HG03575 (cell line): ENCODE data around the gene NELL1.

ENCODE experiments used
- ATAC-seq: cut with Tn5 transposase; IDR thresholded peaks from one replicate; pipeline ENCODE4 v1.9.1; 2021; ENCODE audit not compliant: unreplicated experiment, insufficient number of reproducible peaks, low FRiP score; ENCODE audit errors: extremely low read depth

The NELL1 gene

DNA sequence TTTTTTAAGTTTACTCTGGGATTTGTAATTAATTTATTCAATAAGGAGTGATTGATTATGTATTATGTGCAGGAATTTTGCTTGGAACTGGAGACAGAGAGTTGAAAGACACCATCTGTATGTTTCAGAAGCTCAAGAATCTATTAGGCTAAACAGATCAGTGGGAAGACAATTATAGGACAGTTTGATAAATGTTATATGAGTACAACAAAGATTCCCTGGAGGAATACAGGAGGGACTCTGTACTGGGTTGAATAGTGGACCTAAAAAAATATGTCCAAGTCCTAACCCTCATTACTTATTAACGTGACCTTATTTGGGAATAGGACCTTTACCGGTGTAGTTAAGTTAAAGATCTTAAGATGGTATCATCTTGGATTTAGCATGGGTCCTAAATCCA lies 681.2 kb downstream of the NELL1 start:
- ATAC-seq: no peak

DNA sequence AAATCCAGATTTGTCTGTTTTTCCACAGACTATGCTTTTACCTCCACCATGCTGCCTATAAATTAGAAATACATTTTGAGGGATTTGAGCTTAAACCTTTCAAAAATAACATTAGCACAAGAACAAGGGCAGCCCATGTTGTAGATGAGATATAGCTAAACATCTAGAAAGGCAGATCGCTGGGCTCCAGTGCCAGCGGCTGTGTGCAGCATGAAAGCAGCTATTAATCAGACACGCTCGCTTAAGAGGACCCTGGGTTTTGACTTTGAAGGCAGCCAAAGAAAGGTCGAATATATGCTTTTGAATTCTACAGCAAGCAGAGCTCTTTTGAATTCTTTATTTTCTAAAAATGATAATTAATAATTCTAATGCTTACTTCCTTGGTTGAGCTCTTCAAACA lies 684.0 kb downstream of the NELL1 start:
- no peak for ATAC-seq

DNA sequence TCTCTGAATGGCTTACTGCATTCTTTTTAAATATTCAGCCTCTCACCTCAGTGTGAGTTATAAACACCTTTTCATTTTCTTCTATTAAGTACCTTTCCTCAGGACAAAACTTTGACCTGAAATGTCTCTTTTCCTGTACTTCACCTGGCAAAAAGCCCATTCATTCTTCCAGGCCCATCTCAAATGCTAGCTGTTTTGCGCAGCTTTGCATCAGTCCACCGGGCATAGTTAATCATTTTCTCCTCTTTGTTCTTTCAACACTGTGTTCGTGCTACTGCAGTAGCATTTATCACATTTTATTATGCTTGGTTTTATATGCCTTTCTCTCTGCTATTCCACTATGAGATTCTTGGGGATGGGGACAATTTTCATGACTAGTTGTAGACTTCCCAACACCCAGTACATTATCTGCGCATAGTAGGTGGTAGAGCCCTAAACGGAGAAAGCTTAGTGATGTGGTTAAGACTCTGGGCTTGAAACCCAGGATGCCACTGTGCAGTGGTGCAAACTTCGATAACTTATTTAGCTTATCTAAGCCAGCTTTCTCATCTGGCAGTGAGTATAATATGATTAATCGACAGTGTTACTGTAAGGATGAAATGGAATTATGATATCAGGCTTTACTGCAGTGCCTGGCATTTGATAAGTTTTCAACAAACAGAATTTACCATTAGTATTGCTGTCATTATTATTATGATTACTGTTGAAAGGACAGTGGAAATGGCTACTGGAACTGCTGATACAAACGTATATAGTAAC lies 695.7 kb downstream of the NELL1 start:
- no peak for ATAC-seq

DNA sequence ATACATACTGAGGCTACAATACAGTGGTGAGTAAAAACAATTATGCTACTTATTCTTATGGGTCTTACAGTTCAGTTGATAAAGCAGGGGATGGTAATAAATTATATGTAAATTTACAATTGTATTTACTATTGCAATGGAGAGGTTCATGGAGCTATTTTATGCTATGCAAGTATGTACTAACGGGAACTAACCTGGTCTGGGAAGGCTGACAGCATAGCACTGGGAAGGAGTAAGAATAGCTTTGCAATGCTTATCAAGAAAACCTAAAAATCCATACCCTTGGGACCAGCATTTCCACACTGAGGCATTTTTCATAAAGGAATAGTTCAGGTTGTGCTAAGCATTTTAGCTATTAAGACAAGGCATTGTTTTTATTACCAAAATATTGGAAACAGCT lies 700.6 kb downstream of the NELL1 start:
- no peak for ATAC-seq

DNA sequence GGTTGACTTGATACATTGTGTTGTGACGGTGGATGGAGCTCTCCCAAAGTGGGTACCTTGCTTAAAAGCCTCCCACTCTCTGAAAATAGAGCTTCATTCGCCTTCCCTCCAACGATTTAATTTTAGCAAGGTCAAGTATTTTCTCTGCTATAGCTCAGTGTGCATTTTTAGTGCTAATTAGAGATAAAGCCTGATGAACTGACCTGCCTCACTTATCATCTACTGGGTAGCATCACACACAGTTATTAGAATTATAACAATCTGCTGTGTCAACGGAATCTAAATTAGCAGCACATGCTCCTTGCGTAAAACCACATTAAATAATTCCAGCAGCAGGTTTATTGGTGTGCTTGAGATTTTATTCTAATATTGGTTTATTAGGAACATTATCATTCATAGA lies 701.7 kb downstream of the NELL1 start:
- no peak for ATAC-seq

DNA sequence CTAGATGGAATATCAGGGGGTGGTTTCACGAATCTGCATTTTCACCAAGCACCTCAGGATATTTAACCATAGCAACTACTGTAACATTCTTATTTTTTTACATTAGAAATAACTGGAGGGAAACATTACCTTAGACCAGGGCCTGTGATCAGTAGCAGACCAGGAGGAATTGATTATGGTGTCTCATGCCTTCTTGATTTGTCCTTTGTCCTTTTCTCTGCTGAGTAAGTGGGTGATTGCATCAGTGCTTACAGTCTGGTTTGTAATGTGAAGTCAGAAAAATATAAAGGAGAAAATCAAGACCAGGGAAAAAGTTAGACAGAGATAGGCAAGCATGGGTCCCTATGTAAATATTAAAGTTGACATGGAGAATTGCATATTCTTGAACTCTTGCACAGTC lies 703.3 kb downstream of the NELL1 start:
- ATAC-seq: no peak

DNA sequence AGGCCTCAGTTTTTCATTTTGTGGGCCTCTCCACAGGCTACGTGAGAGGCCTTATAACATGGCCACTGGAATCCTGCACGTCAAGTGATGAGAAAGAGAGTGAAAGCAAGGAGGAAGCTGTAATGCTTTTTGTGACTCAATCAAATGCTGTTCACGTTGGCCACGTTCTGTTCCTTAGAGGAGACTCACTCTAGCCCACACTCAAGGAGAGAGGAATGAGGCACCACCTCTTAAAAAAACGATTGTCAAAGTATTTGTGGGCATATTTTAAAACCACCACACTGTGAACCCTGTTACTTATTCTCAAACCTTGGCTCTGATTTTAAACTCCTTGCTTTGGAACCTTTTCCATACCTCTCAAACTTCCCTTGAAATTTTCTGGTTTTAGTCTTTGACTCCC lies 705.0 kb downstream of the NELL1 start:
- ATAC-seq: no peak

DNA sequence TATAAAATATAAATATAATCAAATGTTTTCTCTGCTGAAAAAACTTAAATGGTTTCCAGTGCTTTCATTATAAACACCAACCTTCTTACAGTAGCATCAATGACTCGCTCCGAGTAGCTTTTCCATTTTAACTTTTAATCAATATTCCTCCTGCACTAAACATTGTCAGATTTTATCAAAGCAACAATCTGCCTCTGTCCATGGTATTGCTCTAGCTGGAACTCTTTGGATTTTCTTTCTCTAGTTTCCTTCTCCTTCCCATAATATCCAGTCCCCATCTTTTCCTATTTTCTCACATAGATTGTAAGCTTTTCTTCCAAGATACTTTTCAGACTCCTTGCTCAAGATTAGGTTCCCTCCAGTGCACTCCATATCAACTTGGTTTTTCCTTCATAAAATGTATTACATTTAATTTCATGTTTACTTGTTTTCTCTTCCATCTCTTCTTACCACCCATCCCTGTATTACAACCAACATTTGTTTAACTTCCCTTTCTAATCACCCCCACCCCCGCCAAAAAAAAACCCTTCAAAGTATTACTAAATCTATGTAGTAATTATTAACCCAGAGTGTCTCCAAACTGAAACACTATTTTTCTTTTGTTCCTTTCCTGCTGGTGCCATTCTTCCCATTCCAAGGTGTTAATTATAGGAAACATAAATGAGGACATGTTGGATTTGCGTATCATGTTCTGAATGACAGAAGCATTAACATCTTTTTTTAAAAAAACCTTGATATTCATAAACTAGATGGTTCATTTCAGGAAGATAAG lies 716.5 kb downstream of the NELL1 start:
- ATAC-seq: no peak

DNA sequence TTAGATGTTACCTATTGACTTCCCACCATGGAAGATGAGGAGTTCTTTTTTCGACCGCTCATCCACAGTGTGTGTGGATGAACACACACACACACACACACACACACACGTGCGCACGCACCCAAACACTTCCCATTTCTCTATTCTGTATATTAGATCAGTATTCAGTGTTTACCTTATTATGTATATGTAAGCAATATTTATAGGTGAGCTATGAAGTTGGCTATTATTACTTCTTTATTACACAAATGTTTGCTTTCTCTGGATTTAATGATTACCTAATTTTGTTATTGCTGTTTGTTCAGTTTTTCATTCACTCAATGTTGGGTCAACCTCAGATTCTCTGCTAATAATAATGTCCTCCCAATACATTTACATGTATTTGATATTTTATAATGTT lies 721.0 kb downstream of the NELL1 start:
- no peak for ATAC-seq

DNA sequence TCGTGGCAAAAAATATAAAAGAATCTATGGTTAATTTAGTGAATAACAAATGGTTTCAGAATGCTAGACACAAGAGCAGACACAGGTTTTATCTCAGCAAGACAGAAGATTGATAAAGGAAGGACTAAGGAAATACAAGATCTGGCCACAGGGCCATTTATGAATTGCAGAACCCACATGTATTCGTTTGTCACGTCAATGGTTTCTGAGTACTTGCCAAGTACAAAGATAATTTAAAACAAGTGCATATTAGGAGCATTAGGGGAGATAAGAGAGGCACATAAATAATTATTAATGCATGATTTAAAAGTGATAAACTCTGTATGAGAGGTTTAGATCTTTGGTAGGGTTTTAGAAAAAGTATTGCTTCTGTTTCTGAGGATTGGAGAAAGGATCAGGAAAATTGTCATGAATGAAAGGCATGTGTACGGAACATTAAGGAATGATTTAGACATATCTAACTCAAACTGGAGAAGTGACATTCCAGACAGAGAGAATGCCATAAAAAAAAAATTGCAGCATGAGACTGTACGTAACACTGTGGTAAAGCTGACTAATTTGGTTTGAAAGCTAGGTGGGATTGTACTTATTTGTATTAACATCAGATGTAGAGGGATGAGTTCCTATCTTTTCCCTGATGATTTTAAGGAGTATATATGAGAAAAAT lies 727.1 kb downstream of the NELL1 start:
- no peak for ATAC-seq

DNA sequence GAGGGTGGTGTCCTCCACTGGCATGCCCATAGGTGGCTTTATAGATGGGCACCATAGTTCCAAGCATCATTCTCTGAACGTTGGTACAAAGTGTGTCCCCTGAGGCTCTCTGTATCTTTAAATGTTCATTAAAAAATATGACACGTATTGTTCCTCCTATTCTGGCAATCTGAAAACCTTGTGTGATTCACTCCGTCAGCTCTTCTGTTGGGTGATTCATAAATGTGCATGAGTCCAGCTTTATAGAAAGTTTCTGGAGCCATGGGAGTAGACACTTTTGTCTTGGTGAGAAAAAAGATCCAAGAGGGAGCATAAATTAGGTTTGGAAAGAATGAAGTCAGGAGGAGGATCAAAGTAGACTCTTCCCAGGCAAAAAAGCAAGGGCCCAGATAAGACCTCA lies 728.8 kb downstream of the NELL1 start:
- no peak for ATAC-seq

DNA sequence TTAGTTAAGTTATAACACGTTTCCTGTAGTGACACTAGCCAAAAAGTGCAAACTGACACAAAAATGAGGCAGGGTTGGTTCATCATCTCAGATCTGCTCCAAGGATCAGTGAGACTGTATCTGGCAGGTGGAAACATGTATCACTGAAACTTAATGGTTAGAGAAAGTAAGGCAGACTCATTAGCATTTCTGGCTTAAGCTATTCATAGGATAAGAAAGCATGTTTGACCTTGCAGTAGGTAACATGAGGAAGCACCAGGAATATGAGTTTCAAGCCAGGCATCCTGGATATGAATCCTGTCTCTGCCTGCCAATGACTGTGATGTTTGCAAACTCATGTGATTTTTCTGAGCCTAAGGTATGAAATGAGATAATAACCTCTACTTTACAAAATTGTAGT lies 732.1 kb downstream of the NELL1 start:
- ATAC-seq: no peak

DNA sequence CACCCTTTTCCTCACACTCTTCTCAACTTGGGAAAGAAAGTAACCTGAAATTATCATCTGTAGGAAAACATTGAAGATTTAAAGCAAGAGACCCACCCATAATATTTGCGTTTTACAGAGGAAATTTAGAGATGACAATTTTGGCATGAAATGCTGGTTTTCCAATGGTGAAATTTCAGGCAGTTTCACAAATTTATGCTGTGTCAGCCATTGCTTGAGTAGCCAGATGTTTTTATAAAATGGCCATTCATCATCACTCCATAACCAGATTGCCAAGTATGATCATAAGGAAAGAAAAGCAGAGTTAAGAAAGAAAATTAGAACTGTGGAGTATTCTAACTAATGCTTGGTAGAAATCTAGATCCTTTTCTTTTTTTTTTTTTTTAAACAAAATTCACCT lies 732.9 kb downstream of the NELL1 start:
- ATAC-seq: no peak

DNA sequence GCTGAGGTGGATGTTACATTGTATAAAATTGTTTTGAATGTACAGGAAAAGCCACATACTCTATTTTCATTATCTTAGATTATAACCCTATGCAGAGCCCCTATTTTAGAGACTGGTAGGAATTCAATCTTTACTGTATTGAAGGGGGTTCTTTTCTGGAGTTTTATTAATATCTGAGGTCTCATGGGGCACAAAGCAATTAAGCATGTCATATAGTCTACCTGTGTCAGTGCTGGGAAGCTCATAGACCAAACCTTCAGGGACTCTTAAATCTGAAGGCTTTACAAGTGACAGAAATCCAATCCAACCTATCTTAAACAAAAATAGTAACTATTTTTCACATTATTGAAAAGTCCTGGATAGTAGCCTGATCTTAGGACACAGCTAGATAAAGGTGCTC lies 733.7 kb downstream of the NELL1 start:
- no peak for ATAC-seq

DNA sequence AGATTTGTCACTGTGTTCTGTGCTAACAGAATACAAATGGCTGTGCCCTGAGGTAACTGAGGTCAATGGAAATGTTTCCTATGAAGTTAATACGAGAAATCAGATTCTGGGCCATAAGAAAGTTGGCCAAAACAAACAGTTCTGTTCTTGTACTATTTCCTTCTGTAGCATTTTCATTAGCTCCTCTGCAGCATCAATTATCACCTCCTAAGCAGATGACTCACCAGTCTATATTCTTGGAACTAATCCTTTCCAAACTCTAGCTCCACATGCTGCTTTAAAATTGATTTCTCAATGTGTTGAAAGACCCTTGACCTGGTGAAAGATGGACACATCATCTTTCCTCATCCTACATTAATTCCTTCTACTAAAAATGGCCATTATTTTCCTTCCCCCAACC lies 736.0 kb downstream of the NELL1 start:
- no peak for ATAC-seq

DNA sequence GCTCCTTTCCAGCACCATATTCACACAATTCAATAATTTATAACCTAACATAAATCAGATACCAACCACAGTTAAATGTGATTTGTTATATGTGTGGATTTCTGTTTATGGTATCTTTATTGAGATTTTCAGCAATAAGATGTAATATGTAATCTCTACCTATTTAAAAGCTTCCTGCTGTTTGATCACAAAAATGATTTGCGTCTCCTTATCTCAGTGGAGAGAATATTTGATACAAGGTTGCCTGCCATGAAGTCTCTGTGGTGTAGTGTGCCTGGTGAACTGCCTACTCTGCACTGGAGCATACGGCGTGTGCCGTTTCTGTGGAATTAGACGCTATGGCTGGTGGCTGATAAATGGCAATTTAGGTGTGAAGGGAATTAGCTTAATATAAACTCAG lies 741.1 kb downstream of the NELL1 start:
- no peak for ATAC-seq

DNA sequence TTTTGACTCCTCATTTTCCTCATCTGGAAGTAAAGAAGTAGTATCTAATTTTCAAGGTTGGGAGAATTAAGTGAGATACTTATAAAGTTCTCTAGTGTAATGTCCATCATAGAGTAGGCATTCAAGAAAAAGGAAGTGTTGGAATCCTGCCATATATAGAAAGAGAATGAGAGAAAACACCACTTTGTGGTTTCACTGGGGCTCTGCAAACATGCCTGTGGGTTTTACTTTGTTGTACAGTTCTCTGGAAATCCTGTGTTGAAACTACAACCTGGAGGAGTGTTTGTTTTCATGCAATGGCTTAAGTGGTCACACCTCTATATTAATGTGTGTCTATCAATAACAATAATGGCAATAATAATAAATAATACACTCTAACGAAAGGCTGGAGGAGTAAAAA lies 741.7 kb downstream of the NELL1 start:
- no peak for ATAC-seq

DNA sequence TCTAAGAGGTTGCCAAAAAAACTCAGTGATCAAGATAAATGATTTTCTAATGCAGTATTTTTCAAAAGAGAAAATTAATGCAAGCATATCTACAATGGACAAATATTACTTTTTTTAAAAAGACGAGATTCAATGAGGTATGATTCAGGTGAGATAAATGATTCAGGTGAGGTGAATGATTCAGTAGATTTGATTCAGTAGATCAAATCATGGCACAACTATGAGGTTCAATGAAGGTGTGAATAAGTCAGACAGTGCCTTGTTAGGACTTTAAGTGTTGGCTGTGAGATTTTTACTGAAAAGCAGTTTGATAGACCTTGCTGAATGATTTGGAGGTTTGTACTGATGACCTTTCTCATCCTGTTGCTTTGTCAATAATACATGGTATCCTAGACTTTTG lies 742.2 kb downstream of the NELL1 start:
- no peak for ATAC-seq

DNA sequence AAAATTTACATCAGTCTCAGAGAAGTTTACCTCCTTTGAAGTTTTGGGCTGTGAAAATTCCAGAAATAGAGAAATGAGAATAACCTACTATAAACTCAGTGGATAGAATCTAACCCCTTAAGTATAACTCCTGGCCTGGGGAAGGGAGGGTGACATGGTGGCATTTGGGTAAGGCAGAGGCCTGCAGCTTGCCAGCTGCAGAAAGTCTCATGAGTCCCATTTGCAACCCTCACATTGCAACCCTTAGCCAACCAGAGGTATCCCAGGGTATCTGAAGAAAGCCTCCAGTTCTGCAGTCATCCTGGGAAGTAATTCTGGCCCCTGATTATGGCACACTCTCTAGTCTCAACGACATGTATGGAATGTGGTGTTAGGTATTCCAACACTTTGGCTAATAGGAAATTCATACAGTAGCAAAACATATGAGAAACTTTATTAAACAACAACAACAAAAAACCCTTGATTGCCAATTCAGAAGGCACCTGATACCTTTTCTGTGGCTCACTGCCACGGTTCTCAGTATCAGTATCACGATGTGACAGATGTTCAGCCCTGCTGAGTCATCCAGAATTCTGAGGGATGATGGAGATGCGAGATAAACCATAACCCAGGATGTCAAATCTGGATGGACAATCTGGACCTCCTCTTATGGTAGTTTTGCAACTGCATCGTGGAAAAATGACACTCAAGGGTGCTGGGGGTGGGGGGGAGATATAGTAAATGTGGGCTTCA lies 743.4 kb downstream of the NELL1 start:
- ATAC-seq: no peak

DNA sequence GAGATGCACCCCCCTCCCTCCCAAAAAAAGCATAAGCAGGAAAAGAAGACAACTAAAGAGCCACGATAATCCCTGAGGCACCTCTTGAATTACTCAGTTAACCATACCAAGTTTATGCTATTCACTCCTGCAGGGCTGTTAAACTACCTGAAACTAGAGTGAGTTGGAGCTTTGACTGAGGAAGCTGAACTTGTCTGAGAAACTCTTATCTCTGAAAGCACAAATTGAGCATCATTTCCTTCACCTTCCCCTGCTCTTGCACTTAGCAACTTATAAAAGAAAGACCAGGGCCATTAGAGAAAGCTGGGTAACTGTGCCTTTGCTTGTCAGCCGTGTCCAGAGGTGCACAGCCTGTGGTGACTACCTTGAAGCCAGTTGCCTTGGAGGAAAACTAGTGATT lies 745.6 kb downstream of the NELL1 start:
- no peak for ATAC-seq
